Fibroblast of skin of left quadriceps (primary cell): ENCODE measurements around the gene KLRC1.
"Not testable (repeated sequence)": the region's sequence is repeated elsewhere in the genome, so short reads cannot be mapped to it uniquely, and the experiment has no call there.

ENCODE experiments used
- DNase-seq, 2 experiments: peaks; one replicate each; pipeline ENCODE4 v3.0.0-alpha.2; 2013; ENCODE audit warnings: low read depth in 2 of 2

The KLRC1 gene

GRCh38 chr12:10422159-10422558 lies 31.0 kb downstream of the KLRC1 start:
- DNase-seq: not testable (repeated sequence)

GRCh38 chr12:10420334-10420733 lies 32.8 kb downstream of the KLRC1 start, which contains the start of gene KLRC3:
KLRC3 (minus strand) TSS chr12:10420595; CDS start chr12:10420550, 45 bp downstream.
- DNase-seq: not testable (repeated sequence)

- DNase-seq: no peak
Observed at GRCh38 chr12:10409392-10409791, 43.8 kb downstream of the KLRC1 start, which contains the start of gene KLRC4. KLRC4 (minus strand) TSS chr12:10409757; CDS start chr12:10409575, 182 bp downstream.

GRCh38 chr12:10408842-10409241 lies 44.3 kb downstream of the KLRC1 start:
- no peak for DNase-seq

- no peak for DNase-seq
Observed at GRCh38 chr12:10406725-10407124, 46.5 kb downstream of the KLRC1 start.

- no peak for DNase-seq
Observed at GRCh38 chr12:10405294-10405693, 47.9 kb downstream of the KLRC1 start.

GRCh38 chr12:10404798-10405197 lies 48.4 kb downstream of the KLRC1 start:
- DNase-seq: no peak

- DNase-seq: no peak
Observed at GRCh38 chr12:10400829-10401228, 52.3 kb downstream of the KLRC1 start.

- DNase-seq: no peak
Observed at GRCh38 chr12:10398168-10398567, 55.0 kb downstream of the KLRC1 start.

- DNase-seq: no peak
Observed at GRCh38 chr12:10397296-10397695, 55.9 kb downstream of the KLRC1 start.

GRCh38 chr12:10396176-10396575 lies 57.0 kb downstream of the KLRC1 start:
- DNase-seq: not testable (repeated sequence)
